ENCODE results near the gene PLCL1. TPM values are rescaled to one million over a fixed set of nuclear protein-coding genes. Genes with fewer than 3 reads are reported as not detected.

PLCL1 gene
- total RNA-seq, 1 donor from 2014 or later, result 7.7 TPM

GRCh38 chr2:197932374-197932773 is 128.0 kb downstream of the PLCL1 start:
- TF ChIP-seq, protein P1, sequence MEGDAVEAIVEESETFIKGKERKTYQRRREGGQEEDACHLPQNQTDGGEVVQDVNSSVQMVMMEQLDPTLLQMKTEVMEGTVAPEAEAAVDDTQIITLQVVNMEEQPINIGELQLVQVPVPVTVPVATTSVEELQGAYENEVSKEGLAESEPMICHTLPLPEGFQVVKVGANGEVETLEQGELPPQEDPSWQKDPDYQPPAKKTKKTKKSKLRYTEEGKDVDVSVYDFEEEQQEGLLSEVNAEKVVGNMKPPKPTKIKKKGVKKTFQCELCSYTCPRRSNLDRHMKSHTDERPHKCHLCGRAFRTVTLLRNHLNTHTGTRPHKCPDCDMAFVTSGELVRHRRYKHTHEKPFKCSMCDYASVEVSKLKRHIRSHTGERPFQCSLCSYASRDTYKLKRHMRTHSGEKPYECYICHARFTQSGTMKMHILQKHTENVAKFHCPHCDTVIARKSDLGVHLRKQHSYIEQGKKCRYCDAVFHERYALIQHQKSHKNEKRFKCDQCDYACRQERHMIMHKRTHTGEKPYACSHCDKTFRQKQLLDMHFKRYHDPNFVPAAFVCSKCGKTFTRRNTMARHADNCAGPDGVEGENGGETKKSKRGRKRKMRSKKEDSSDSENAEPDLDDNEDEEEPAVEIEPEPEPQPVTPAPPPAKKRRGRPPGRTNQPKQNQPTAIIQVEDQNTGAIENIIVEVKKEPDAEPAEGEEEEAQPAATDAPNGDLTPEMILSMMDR (IDR thresholded peaks at IDR 0.05), result no peak
- ATAC-seq (no peak), DNase-seq (no peak)
- H3K4me1 ChIP-seq, result no peaks in the 10 kb centered on the region
- no peaks in the 10 kb centered on the region for H3K27me3 ChIP-seq
- no peaks in the 10 kb centered on the region for H3K9me3 ChIP-seq
- intact Hi-C loops (cut with DNase I), result no loop called here
- H3K27ac ChIP-seq, result no peak overlapping the region
- H3K36me3 ChIP-seq, result no peaks in the 10 kb centered on the region
- no peak overlapping the region for H3K4me3 ChIP-seq

GRCh38 chr2:197934261-197934933 is 130.0 kb downstream of the PLCL1 start:
- TF ChIP-seq, protein P1 (IDR thresholded peaks at IDR 0.05), result no peak
- no peak overlapping the region for H3K27ac ChIP-seq
- H3K4me1 ChIP-seq, result no peaks in the 10 kb centered on the region
- H3K36me3 ChIP-seq, result no peaks in the 10 kb centered on the region
- ATAC-seq, result no peak
- H3K4me3 ChIP-seq, result no peak overlapping the region
- no peak for DNase-seq
- H3K27me3 ChIP-seq, result no peaks in the 10 kb centered on the region
- no peaks in the 10 kb centered on the region for H3K9me3 ChIP-seq
- intact Hi-C loops (cut with DNase I), result no loop called here

- H3K27me3 ChIP-seq, result no peaks in the 10 kb centered on the region
- DNase-seq, result no peak
- H3K4me3 ChIP-seq, result no peak overlapping the region
- no peaks in the 10 kb centered on the region for H3K4me1 ChIP-seq
- ATAC-seq, result no peak
- no peak overlapping the region for H3K27ac ChIP-seq
- intact Hi-C loops (cut with DNase I), result no loop called here
- no peaks in the 10 kb centered on the region for H3K9me3 ChIP-seq
- TF ChIP-seq, protein P1 (IDR thresholded peaks at IDR 0.05), result no peak
- H3K36me3 ChIP-seq, result no peaks in the 10 kb centered on the region
Measured at GRCh38 chr2:197934934-197935289, 130.5 kb downstream of the PLCL1 start.

GRCh38 chr2:197937814-197938213 is 133.4 kb downstream of the PLCL1 start:
- H3K27me3 ChIP-seq, result no peaks in the 10 kb centered on the region
- no peaks in the 10 kb centered on the region for H3K9me3 ChIP-seq
- ATAC-seq (peak; percentile 79), DNase-seq (no peak)
- intact Hi-C loops (cut with DNase I), result no loop called here
- no peaks in the 10 kb centered on the region for H3K36me3 ChIP-seq
- TF ChIP-seq, protein P1 (IDR thresholded peaks at IDR 0.05), result no peak
- H3K4me1 ChIP-seq, result no peaks in the 10 kb centered on the region
- H3K27ac ChIP-seq, result no peak overlapping the region
- H3K4me3 ChIP-seq, result no peak overlapping the region

DNA sequence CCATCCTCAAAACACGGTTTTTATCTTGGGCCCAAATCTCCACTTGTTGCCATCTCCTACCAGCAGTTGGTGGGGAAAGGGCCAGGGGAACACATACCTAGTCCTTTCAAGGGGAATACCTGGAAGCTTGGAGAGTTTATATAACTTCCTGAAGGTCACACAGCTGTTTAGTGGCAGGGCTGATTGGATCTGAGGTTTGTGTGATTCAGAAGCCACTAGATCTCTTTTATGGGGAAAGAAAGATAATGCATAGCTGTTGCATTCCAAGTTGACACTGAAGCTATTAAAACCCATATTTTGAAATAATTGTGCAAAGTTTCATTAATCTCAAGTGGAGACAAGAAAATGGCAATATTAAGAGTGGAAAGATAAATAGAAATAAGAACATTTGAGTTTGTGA is 134.2 kb downstream of the PLCL1 start:
- DNase-seq (no peak), ATAC-seq (no peak)
- Histone ChIP-seq H3K36me3 (no peaks in the 10 kb centered on the region), H3K27me3 (no peaks in the 10 kb centered on the region), H3K4me1 (no peaks in the 10 kb centered on the region), H3K4me3 (no peak overlapping the region), H3K9me3 (no peaks in the 10 kb centered on the region), H3K27ac (no peak overlapping the region)
- intact Hi-C loops (cut with DNase I), result no loop called here
- TF ChIP-seq, protein P1 (IDR thresholded peaks at IDR 0.05), result no peak

DNA sequence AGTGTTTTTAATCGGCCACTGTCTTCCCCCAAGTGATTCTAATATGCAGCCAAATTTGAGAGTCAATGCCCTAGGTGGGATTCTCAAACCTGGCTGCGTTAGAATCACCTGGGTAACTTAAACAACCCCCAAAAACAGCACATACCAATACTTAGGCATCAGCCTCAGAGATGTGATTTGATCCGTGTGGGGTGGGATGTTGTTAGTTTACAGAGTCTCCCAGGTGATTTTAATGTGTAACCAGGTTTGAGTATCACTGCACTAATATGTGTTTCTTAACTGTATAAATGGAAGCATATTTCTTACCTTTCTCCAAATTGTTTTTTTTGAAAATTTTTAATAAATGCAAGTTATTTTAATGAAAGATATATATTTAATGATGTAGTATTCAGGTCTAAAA is 135.4 kb downstream of the PLCL1 start:
- ATAC-seq (no peak), DNase-seq (no peak)
- Histone ChIP-seq H3K4me1 (no peaks in the 10 kb centered on the region), H3K36me3 (no peaks in the 10 kb centered on the region), H3K4me3 (no peak overlapping the region), H3K27me3 (no peaks in the 10 kb centered on the region), H3K9me3 (no peaks in the 10 kb centered on the region), H3K27ac (no peak overlapping the region)
- intact Hi-C loops (cut with DNase I), result no loop called here
- TF ChIP-seq, protein P1 (IDR thresholded peaks at IDR 0.05), result no peak

All from upper lobe of right lung (tissue), 1 donor.